ENCODE data around the gene RINL. TPM values are rescaled to one million over a fixed set of nuclear protein-coding genes. Genes with fewer than 3 reads are reported as not detected.

RINL gene, protein sequence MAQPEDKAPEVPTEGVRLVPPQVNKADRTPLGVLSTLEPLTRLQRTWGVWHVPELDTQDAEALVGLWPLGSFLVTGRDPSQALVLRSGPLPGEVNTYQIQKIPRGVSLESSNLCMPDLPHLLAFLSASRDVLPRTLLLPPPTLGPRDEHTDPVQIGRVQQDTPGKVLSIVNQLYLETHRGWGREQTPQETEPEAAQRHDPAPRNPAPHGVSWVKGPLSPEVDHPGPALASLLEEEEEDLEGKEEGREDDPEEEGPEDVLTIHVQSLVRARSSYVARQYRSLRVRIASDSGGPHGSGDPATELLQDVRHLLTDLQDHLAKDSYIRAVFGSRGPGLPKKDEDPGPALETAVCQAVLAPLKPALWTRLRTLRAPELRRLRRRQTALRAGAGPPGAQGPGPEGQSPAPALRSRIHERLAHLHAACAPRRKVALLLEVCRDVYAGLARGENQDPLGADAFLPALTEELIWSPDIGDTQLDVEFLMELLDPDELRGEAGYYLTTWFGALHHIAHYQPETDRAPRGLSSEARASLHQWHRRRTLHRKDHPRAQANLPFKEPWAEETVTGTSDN
- total RNA-seq = 8.8 and 11.7 TPM in 2 replicates

DNA sequence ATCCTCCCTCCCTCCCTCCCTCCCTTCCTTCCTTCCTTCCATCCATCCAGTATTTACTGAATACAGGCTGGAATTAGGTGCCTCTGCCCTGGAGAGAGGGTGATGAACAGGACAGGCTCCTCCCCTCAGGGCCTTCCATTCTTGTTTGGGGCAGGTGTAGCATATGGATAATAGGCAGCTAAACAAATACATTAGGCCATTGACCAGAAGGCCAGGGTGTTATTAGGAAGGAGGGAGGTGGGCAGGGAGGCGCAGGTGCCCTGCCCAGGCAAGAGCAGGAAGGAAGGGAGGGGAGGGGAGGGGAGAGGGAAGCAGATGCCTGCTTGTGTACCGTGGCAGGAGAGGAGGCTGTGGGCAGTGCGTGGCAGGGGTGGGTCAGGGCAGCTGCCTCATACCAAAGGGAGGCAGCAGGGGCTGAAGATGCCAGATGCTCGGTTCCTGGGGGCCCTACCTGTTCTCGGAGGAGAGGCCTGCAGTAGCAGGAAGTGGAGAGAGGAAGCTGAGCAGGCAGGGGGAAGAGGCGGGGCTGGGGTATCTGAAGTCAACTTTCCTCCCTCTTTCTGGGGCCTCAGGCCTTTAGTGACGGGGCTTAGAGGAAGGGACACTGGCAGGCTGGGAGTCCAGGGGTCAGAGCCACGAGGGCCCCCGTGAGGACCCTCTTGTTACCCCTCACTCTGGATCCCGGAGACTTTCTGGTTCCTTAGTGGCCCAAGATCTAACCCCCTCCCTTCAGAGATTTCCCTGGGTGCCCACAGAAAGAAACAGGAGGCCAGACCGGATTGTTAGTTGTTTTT is at the start of gene RINL:
Gene RINL (minus strand): TSS at position 495 of the 794 bp plus-strand sequence. CDS start 1,533 bp downstream, outside the sequence.
- DNase-seq (ENCODE audit: low read depth, low spot score) = no peak

DNA sequence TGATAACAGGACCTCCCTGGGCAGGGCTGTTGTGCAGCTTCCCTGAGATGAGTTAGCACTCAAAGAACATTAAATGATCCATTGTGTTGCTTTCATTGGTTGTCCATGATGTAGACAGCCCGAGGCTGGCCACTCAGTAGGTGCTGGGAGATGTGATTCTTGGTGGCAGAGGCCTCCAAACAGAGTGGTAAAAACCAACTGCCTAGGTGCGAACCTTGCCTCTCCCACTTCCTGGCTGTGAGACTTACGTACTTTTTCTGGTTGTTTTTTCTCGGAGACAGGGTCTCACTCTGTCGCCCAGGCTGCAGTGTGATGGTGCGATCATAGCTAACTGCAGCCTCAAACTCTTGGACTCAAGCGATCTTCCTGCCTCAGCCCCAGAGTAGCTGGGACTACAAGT is 46.3 kb upstream of the RINL start:
- no peak for DNase-seq (ENCODE audit: low read depth, low spot score)

DNA sequence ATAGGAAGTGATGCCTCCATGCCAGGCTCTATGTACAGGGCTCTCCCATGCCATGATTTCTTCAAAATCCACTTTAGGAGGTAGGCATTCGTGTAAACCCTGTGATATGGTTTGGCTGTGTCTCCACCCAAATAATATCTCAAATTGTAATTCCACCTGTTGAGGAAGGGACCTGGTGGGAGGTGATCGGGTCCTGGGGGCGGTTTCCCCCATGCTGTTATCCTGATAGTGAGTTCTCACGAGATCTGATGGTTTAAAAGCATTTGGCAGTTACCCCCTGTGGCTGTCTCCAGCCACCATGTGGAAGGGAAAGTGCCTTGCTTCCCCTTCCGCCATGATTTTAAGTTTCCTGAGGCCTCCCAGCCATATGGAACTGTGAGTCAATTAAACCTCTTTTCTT is 44.4 kb upstream of the RINL start:
- no peak for DNase-seq (ENCODE audit: low read depth, low spot score)

DNA sequence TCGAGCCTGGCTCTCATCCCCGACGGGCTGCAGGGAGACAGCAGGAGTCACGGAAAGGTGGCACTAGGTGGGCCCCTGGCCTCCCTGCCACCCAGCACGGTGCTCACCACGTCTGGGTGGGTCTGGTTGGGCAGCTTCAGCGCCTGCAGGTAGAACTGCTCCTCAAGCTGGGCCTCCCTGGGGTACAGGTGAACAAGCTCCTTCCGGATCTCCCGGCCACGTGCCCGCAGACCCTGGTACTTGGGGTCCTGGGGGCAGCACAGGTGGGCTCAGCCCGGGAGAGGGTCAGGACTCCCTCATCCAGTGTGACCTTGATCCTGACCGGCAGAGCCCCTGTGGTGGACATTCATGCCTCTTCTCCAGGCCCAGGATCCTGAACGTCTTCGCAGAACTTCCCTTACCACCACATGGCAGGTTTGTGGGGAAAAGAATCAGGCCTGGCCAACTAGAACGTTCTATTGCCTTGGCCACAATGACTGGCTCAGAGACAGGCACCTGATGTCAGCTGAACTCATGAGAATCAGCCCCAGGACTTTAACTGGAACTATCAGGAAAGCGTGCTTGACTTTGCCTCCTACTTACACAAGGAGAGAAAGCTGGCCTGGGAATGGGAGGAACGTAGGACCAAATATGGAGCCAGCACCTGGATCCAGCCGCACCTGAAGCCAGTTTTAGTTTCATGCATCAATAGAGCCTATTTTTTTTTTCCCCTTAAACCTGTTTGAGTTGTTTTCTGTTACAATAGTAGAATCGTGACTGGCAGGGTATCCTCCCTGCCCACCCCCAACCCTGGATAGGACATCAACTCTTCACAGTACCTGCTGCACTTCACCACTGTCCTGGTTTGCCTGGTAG is 43.6 kb upstream of the RINL start:
- no peak for DNase-seq (ENCODE audit: low read depth, low spot score)

DNA sequence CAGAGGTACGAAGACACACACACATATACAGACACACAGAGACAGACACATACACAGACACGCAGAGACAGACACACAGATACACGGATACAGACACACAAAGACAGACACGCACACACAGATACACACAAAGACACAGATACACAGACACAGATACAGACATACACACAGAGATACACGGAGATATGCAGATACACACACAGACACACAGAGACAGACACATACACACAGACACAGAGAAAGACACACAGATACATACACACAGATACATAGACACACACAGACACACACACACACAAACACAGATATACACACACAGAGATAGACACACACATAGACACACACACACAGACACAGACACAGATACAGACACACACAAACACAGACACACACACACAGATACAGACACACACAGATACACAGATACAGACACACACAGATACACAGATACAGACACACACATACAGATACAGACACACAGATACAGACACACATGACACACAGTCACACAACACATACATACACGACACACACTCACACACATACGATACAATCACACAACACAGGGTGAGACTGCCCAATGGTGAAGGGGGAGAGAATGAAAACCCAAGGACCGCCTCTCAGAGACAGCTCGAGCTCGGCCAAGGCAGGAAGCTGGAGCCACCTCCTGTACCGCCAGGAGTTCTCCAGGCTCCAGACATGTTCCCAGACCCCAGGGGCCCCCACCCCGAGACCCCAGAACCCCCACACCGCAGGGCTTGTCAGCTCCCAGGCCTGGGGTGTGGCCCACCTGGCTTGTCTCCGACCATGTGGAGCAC is 42.7 kb upstream of the RINL start:
- no peak for DNase-seq (ENCODE audit: low read depth, low spot score)

DNA sequence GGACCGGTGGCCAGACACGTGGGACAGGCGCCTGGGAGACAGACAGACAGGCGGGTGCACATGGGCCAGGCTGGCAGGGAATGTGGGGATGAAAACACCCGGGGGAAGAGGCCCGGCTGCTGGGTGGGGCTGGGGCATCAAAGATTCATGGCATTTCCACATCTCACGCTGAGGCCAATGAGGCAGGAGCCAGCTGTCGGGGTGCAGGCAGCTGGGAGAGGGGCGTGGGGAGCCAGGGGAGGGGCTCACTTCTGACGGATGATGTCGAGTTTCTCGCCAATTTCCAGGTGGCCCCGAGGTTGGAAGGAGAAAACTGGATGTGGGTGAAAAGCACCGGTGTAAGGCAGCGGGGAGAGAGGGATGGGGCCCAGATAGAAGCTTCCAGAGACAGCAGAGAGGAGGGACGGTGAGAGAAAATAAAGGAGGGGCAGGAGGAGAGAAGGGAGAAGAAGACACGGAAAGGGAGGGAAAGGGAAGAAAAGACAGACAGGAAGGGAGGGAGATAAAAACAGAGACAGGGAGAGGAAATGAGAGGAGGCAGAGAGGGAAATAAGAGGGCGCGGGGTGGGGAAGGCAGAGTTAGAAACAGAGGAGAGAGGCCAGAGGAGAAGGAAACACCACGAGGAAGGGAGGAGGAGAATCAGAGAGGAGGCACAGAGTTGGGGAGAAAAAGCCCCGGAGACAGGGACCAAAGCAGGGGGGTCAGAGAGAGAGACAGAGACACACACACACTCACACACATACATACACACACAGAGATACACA is 41.9 kb upstream of the RINL start:
- DNase-seq (ENCODE audit: low read depth, low spot score) = no peak

DNA sequence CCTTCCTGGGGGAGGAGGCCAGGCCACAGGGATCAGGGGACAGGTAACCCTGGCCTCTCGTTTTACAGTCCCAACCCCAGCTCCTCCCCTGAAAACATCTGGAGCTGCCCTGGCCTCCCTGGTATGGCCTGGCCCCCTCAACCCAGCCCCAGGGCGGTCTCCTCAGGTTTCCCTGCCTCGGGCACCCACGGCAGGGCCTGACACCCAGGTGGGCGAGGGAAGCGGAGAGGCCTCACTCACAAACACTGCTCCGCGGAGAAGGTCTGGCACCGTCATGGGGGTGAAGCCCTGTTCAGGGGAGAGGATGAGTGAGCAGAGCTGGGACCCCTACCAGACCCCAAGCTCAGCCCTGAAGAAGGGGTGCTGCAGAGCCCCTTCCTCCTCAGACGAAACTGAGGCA is 40.5 kb upstream of the RINL start:
- DNase-seq (ENCODE audit: low read depth, low spot score) = no peak

DNA sequence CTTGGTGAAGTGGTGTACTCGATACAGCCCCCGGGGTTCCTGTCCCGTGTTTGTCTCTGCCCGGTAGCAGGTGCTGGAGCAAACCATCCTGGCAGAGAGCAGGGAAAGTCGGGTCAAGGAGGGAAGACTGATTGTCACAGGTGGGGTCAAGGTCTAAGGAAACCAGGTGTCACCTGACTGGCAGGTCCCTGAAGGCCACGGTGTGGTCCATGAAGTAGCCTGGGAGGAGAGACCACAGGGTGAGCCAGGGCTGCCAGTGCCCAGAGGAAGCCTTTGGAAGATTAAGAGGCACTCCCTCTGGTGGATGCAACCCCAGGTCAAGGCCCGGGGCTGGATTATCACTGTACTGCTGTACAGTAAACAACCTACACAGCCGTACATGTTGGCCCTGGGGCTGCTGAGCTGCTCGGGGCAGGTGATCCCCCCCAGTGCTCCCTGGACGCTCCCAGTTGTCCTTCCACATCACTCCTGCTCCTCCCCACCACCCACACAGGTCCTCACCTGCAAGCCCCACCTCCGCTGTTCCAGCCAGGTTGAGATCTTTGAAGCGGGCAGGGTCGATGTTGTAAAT is 39.9 kb upstream of the RINL start:
- no peak for DNase-seq (ENCODE audit: low read depth, low spot score)

DNA sequence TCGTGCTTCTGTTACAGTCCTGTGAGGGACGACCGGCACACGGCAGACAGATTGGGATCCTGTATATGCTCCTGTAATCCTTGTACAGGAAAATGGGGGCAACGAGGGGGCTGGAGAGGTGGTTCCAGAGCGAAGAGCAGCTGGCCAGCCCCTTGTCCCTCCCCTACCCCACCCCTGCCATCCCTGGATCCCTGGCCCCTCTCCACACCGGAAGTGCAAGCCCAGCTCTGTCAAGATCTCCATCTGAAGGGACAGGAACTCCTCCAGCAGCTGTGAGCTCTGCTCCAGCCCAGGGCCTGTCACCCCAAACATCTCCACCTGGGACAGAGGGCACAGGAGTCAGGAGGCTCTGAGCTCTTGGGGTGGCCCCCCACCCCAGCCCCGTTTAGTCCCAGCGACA is 39.4 kb upstream of the RINL start:
- no peak for DNase-seq (ENCODE audit: low read depth, low spot score)

DNA sequence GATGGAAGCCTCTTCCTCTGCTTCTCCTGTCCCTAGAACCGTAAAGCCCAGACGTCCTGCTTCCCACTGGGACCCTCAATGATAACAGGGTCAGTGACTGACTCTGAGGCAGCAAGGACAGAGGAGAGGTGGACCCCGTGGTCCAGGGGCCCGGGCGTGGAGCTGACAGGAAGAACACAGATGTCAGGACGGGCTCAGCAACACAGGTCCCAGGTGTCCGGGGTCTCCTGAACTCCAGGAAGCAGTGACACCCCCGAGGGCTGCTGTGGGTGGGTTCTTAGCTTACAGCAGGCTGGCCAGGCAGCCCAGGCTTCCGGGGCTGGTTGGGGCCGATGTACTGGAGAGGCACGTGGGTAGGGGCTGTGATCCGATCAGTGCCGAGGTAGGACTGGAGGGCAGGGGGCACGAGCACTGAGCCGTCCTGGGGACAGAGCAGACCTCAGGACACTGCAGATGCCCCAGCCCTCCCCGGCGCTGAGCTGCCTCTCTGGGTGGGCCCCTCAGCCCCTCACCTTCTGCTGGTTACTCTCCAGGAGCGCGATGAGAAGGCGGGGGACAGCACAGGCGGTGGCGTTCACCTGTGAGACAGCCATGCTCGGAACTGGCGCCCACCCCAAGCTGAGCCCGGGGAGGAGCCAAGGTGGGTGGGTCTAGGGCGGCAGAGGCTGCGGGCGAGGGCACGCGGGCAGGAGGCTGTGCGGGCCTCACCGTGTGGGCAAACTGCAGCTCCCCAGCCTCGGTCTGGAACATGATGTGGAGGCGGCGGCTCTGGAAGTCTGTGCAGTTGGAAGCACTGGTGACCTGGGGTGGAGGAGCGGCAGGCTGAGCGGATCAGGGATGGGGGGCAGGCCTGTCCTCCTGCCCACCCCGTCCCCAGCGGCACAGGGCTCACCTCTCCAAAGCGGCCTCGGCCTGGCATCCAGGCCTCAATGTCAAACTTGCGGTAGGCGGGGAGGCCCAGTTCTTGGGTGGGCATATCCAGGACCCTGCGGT is 37.5 kb upstream of the RINL start:
- no peak for DNase-seq (ENCODE audit: low read depth, low spot score)

DNA sequence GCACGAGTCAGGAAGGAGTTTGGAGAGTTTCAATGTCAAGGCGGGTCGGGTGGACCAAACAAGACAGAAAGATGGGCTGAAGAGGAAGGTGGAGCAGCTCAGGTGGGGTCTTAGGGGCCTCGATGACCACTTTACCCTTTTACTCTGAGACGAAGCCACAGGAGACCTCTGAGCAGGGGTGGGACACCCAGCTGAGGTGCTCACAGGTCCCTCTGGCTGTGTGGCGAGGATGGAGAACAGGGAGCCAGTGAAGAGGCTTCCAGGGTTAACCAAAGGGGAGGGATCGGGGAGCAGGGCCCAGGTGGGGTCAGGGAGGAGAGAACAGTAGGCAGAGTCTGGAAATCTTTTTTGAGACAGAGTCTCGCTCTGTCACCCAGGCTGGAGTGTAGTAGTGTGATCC is 35.9 kb upstream of the RINL start:
- no peak for DNase-seq (ENCODE audit: low read depth, low spot score)

DNA sequence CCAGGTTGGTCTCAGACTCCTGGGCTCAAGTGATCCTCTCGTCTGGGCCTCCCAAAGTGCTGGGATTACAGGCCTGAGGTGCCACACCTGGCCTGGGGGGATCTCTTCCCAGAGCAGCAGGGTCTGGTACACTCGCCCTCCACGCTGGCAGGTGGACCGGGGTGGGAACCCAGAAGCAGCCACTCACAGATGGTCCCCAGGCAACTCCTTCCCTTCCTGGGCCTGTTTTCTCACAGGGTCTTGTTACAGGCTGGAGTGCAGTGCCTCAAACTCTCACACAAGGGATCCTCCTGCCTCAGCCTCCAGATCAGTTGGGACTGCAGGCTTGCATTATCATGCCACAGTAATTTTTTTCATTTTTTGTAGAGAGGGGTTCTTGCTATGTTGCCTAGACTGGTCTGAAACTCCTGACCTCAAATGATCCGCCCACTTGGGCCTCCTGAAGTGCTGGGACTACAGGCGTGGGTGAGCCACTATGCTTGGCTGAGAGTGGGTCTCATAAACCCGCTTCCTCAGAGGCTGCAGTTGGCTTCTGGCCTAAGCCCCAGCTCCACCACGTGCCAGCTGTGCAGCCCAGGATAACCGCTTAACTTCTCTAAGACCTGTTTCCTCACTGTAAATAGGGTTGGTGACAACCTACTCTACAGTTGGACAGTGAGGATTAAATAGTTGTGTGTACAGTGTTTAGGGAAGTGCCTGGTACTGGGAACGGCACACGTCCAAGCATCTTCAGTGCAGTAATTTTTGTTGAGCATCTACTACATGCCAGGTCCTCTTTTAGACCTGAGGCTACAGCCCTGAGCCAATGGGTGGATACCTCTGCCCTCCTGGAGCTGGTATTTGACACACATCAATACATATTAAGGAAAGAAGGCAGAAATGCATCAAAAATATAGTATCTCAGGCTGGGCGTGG is 34.8 kb upstream of the RINL start:
- DNase-seq (ENCODE audit: low read depth, low spot score) = no peak

DNA sequence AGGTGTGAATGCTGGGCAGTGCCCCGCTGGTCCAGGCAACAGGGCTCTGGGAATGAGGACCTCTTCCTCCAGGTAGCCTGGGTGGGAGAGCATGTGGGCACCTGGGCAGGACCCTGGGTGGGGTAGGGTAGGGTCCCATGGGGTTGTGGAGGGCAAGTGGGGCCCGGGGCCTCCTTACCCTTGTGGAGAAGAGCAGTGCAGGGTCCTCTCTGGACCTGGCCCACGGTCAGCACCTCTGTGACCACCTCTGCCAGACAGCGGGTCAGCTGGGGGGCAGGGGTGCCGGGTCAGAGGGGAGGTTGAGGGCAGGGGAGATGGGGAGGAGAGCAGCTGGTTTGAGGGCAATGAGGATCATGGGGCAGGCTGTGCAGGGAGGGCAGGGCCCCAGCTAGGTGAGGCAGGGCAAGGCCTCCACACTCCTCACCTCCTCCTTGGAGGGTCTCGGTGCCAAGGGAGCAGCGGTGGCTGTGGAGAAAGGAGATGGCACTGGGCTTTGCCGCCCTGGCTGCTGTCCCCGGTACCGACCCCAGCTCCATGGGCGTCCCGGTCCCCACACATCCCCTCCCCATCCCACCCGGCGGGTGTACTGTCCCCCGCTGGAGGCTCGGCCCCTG is 33.4 kb upstream of the RINL start:
- no peak for DNase-seq (ENCODE audit: low read depth, low spot score)

DNA sequence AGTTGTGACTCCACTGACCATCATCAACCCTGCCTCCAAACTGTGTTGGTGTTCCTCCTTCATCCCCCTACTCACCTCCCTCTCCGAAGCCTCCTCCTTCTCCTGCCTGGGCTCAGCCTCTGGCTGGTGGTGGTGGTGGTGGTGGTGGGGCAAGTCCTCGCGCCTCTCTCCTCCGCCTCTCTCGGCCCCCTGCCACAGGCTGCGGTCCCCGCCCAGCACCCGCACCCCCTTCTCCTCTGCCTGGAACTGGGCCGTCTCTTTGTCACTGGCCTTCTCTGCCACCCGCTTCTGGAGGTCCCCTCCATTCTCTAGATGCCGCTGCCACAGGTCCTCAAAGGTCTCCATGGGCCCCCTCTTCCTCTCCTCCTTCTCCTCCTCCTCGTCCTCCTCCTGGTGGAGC is 32.4 kb upstream of the RINL start:
- DNase-seq (ENCODE audit: low read depth, low spot score) = no peak

DNA sequence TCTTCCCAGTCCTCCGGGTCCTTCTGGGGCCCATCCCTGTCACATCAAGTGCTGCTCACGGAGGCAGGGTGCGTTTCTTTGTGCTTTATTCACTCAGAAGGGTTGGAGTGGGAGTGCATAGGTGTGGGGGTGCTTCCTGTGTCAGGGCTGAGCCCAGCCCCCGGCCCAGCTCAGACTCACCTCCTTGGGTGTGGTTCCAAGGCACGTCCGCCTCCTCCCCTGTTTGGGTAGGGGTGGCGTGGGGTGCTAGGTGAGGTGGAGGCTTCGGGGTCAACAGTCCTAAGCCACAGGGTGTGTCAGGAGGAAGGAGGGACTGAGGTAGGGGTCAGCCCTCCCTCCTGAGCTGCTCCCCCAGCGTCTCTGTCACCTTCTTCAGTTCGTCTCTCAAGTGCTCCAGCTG is 30.8 kb upstream of the RINL start:
- no peak for DNase-seq (ENCODE audit: low read depth, low spot score)

DNA sequence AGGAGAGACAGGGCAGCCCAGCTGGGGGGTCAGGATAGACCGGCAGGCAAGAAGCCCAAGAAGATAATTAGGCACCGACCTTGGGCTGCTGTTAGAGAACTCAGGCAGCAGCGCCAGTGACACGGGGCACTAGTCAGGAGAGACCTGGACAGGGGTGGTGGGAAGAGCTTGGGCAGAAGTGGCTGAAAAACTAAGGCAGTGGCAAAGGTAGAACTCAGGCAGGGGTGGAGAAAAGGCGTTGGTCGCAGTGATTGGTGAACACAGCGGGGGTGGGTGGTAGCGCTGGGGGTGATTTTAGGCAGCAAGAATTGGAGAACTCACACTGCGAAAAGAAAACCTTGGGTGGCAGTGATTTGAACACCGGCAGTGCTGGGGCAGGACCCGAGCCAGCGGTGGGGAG is 29.6 kb upstream of the RINL start:
- DNase-seq (ENCODE audit: low read depth, low spot score) = no peak

DNA sequence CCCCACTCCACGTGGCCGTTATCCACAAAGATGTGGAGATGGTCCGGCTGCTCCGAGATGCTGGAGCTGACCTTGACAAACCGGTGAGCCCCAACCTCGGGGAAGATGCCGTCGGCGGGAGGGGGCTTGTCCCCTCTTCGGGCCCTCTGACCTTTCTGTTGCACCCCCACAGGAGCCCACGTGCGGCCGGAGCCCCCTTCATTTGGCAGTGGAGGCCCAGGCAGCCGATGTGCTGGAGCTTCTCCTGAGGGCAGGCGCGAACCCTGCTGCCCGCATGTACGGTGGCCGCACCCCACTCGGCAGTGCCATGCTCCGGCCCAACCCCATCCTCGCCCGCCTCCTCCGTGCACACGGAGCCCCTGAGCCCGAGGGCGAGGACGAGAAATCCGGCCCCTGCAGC is 29.2 kb upstream of the RINL start:
- no peak for DNase-seq (ENCODE audit: low read depth, low spot score)

Measured in pulmonary artery endothelial cell (primary cell).